K562 (cell line): ENCODE data around the gene MAK. TPM values are rescaled to one million over a fixed set of nuclear protein-coding genes. Genes with fewer than 3 reads are reported as not detected.

Experiments
- ARID1B ChIP-seq: fragments of 450-650 bp; IDR thresholded peaks from 2 replicates; pipeline ENCODE4 v1.6.1; 2016; ENCODE audit warnings: antibody characterized with exemption, mild to moderate bottlenecking, inconsistent platforms
- ERF ChIP-seq: fragments of 450-650 bp; formaldehyde crosslinking; IDR thresholded peaks from 2 replicates; pipeline ENCODE4 v1.4.0; 2020; ENCODE audit warnings: mild to moderate bottlenecking, mixed read lengths
- KDM4B ChIP-seq, 2 experiments: fragments of 450-650 bp in 1 of 2; sonication (generic) in 1 of 2; IDR thresholded peaks; 2 replicates each; pipeline ENCODE4 v1.6.1; 2016 to 2017; ENCODE audit warnings: borderline replicate concordance in 2 of 2, antibody characterized with exemption in 1 of 2, low read depth in 1 of 2, mild to moderate bottlenecking in 1 of 2
- MAFK ChIP-seq: IDR thresholded peaks from 2 replicates; pipeline ENCODE4 v1.6.1; 2011; ENCODE audit warnings: low read length, improper control_type of control experiment
- MEF2A ChIP-seq: IDR thresholded peaks from 2 replicates; pipeline ENCODE4 v1.6.1; 2011; ENCODE audit warnings: low read depth, mild to moderate bottlenecking, low read length, moderate library complexity; ENCODE audit not compliant: control insufficient read depth
- MTA1 ChIP-seq: fragments of 450-650 bp; IDR thresholded peaks from 2 replicates; pipeline ENCODE4 v1.6.1; 2017; ENCODE audit warnings: borderline replicate concordance
- RBM34 ChIP-seq: fragments of 200-400 bp; formaldehyde crosslinking; IDR thresholded peaks from 2 replicates; pipeline ENCODE4 v1.6.1; 2018; ENCODE audit warnings: low read length, borderline replicate concordance; ENCODE audit not compliant: insufficient read depth
- TCF3 ChIP-seq: sonication (generic); formaldehyde crosslinking; IDR thresholded peaks from 2 replicates; pipeline ENCODE4 v1.4.0; 2020; ENCODE audit warnings: mild to moderate bottlenecking, missing genetic modification reagents
- TEAD1 ChIP-seq, 2 experiments: fragments of 450-650 bp in 1 of 2; sonication (generic) in 1 of 2; formaldehyde crosslinking; IDR thresholded peaks; 2 replicates each; pipeline versions ENCODE4 v1.4.0 to v1.8.0; 2020 to 2022; ENCODE audit warnings: mild to moderate bottlenecking in 2 of 2, missing genetic modification reagents in 1 of 2
- TEAD4 ChIP-seq, 2 experiments: sonication (generic) in 1 of 2; formaldehyde crosslinking in 1 of 2; IDR thresholded peaks; 2 replicates each; pipeline versions ENCODE4 v1.6.1 to v1.8.0; 2012 to 2022; ENCODE audit warnings: borderline replicate concordance in 1 of 2, inconsistent platforms in 1 of 2, low read length in 1 of 2, mild to moderate bottlenecking in 1 of 2, missing genetic modification reagents in 1 of 2
- ZBED1 ChIP-seq: IDR thresholded peaks from 2 replicates; pipeline ENCODE4 v1.6.1; 2014
- ZNF507 ChIP-seq: conservative IDR thresholded peaks from 2 replicates; pipeline ENCODE4 v1.6.1; 2017; ENCODE audit warnings: missing genetic modification characterization, missing compliant biosample characterization
- polyA plus RNA-seq, 8 experiments: library from polyadenylated mRNA; depleted of rRNA in 4 of 8; stranded (reverse) in 5 of 8; unstranded in 3 of 8; fragments of >200 nt; fragmentation: Nextera tagmentation in 2 of 8; fragmentation: Illumina TruSeq in 1 of 8; extraction: Ambion mirVana in 2 of 8; extraction: Trizol in 1 of 8; gene quantifications; 2 replicates each; pipeline versions ENCODE4 v1.2.1 to v1.2.3, GENCODE V29; 2011 to 2014; ENCODE audit warnings: inconsistent platforms in 1 of 8, missing spikeins in 1 of 8
- total RNA-seq, 7 experiments: library from RNA; depleted of rRNA in 6 of 7; stranded (reverse); fragments of >200 nt in 6 of 7; fragmentation: Illumina TruSeq in 2 of 7; extraction: Trizol in 2 of 7; gene quantifications; 2 replicates each; pipeline versions ENCODE4 v1.2.1 to v1.2.3, GENCODE V29; 2011 to 2021; ENCODE audit warnings: low replicate concordance in 1 of 7
- TF ChIP-seq, protein P1 (sequence below): fragments of 250-450 bp; sonication (Bioruptor Pico); IDR thresholded peaks from 2 replicates; pipeline ENCODE4 v1.4.0; 2020; ENCODE audit warnings: mild to moderate bottlenecking, moderate library complexity
- TF ChIP-seq, protein P2 (sequence below), 2 experiments: fragments of 450-650 bp in 1 of 2; sonication (generic) in 1 of 2; formaldehyde crosslinking in 1 of 2; IDR thresholded peaks in 1 of 2; conservative IDR thresholded peaks in 1 of 2; 2 replicates each; pipeline versions ENCODE4 v1.6.1 to v1.8.1; 2016 to 2023; ENCODE audit warnings: mild to moderate bottlenecking in 2 of 2, moderate library complexity in 2 of 2, inconsistent platforms in 1 of 2, missing genetic modification reagents in 1 of 2
- TF ChIP-seq, protein P3 (sequence below): IDR thresholded peaks from 2 replicates; pipeline ENCODE4 v1.6.1; 2016; ENCODE audit warnings: missing genetic modification characterization, missing compliant biosample characterization
- TF ChIP-seq, protein P4 (sequence below): fragments of 450-650 bp; formaldehyde crosslinking; IDR thresholded peaks from 2 replicates; pipeline ENCODE4 v1.4.0; 2020; ENCODE audit warnings: mild to moderate bottlenecking
- TF ChIP-seq, protein P5 (sequence below): sonication (generic); formaldehyde crosslinking; IDR thresholded peaks from 2 replicates; pipeline ENCODE4 v1.4.0; 2020; ENCODE audit warnings: mild to moderate bottlenecking, missing genetic modification reagents
- TF ChIP-seq, protein P6 (sequence below): fragments of 250-450 bp; sonication (Bioruptor Pico); IDR thresholded peaks from 2 replicates; pipeline ENCODE4 v1.8.0; 2022; ENCODE audit warnings: inconsistent platforms, mild to moderate bottlenecking, moderate library complexity, borderline replicate concordance

Gene MAK
- total and polyA plus RNA-seq, 9 of the 15 experiments (the other 6 are each of a cell fraction or from before 2014, with no cell fraction given): 0.25 to 1.1 (median 0.53) TPM

DNA sequence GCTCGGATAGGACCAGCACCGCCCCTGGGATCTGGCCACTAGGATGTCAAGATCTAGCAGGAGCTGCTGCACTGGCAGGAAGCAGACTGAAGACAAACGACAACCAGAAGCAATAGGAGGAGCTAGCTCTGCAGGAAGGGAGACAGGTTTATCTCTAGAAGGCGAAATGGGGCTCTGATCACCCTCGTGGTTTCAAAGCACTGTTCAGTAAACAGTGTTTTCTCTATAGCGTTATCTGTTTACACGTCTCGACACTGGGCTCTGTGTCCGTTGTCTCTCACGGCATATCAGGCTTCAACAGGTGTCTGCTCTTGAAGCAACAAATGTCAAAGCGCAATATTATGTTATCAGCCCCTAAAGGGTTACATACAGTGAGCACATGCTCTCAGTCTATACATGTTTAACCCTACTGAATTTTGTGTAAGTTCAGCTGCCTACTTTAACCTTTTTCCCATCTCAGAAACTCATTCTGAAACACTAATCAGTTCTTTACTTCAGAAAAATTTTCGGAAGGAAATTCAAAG is 66.9 kb downstream of the MAK start (continued):
- TF ChIP-seq MEF2A (no peak), RBM34 (no peak), ERF (no peak), TEAD1 (CRISPR knock-in tag; IDR thresholded peaks at IDR 0.05) (0 out of 4 replicates have a peak, but pooled peaks of 1 of the 2 experiments have one; percentile 18), KDM4B (IDR thresholded peaks at IDR 0.05; ENCODE audit: borderline replicate concordance in 2 of 2, low read depth in 1 of 2) (no peak), MAFK (no peak), TCF3 (CRISPR knock-in tag) (peak; percentile 98), MTA1 (peak; percentile 44; the same call in 1 of the 2 replicates), ARID1B (peak; percentile 98), ZBED1 (no peak), ZNF507 (no peak), TEAD4 (IDR thresholded peaks at IDR 0.05; ENCODE audit: low read length) (peak; percentile 94), TEAD4 (CRISPR knock-in tag; IDR thresholded peaks at IDR 0.05; ENCODE audit: borderline replicate concordance) (no peak)
- TF ChIP-seq, protein P1, sequence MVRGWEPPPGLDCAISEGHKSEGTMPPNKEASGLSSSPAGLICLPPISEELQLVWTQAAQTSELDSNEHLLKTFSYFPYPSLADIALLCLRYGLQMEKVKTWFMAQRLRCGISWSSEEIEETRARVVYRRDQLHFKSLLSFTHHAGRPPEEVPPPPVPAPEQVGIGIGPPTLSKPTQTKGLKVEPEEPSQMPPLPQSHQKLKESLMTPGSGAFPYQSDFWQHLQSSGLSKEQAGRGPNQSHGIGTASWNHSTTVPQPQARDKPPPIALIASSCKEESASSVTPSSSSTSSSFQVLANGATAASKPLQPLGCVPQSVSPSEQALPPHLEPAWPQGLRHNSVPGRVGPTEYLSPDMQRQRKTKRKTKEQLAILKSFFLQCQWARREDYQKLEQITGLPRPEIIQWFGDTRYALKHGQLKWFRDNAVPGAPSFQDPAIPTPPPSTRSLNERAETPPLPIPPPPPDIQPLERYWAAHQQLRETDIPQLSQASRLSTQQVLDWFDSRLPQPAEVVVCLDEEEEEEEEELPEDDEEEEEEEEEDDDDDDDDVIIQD (CRISPR knock-in tag): no peak
- TF ChIP-seq, protein P2, sequence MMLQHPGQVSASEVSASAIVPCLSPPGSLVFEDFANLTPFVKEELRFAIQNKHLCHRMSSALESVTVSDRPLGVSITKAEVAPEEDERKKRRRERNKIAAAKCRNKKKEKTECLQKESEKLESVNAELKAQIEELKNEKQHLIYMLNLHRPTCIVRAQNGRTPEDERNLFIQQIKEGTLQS (IDR thresholded peaks at IDR 0.05): 0 out of 2 replicates have a peak, but pooled peaks have one; percentile 39
- TF ChIP-seq, protein P2 (CRISPR knock-in tag; conservative IDR thresholded peaks at IDR 0.05): no peak
- TF ChIP-seq, protein P3, sequence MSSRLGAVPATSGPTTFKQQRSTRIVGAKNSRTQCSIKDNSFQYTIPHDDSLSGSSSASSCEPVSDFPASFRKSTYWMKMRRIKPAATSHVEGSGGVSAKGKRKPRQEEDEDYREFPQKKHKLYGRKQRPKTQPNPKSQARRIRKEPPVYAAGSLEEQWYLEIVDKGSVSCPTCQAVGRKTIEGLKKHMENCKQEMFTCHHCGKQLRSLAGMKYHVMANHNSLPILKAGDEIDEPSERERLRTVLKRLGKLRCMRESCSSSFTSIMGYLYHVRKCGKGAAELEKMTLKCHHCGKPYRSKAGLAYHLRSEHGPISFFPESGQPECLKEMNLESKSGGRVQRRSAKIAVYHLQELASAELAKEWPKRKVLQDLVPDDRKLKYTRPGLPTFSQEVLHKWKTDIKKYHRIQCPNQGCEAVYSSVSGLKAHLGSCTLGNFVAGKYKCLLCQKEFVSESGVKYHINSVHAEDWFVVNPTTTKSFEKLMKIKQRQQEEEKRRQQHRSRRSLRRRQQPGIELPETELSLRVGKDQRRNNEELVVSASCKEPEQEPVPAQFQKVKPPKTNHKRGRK (tag): no peak
- TF ChIP-seq, protein P4, sequence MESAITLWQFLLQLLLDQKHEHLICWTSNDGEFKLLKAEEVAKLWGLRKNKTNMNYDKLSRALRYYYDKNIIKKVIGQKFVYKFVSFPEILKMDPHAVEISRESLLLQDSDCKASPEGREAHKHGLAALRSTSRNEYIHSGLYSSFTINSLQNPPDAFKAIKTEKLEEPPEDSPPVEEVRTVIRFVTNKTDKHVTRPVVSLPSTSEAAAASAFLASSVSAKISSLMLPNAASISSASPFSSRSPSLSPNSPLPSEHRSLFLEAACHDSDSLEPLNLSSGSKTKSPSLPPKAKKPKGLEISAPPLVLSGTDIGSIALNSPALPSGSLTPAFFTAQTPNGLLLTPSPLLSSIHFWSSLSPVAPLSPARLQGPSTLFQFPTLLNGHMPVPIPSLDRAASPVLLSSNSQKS (CRISPR knock-in tag): no peak
- TF ChIP-seq, protein P5, sequence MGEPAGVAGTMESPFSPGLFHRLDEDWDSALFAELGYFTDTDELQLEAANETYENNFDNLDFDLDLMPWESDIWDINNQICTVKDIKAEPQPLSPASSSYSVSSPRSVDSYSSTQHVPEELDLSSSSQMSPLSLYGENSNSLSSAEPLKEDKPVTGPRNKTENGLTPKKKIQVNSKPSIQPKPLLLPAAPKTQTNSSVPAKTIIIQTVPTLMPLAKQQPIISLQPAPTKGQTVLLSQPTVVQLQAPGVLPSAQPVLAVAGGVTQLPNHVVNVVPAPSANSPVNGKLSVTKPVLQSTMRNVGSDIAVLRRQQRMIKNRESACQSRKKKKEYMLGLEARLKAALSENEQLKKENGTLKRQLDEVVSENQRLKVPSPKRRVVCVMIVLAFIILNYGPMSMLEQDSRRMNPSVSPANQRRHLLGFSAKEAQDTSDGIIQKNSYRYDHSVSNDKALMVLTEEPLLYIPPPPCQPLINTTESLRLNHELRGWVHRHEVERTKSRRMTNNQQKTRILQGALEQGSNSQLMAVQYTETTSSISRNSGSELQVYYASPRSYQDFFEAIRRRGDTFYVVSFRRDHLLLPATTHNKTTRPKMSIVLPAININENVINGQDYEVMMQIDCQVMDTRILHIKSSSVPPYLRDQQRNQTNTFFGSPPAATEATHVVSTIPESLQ: 0 out of 2 replicates have a peak, but pooled peaks have one; percentile 18
- TF ChIP-seq, protein P6, sequence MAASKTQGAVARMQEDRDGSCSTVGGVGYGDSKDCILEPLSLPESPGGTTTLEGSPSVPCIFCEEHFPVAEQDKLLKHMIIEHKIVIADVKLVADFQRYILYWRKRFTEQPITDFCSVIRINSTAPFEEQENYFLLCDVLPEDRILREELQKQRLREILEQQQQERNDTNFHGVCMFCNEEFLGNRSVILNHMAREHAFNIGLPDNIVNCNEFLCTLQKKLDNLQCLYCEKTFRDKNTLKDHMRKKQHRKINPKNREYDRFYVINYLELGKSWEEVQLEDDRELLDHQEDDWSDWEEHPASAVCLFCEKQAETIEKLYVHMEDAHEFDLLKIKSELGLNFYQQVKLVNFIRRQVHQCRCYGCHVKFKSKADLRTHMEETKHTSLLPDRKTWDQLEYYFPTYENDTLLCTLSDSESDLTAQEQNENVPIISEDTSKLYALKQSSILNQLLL (CRISPR knock-in tag): no peak
